Subcutaneous adipose tissue (tissue), 4 donors: ENCODE data around the gene BANF2. TPM values are rescaled to one million over a fixed set of nuclear protein-coding genes. Genes with fewer than 3 reads are reported as not detected.

ENCODE experiments used
- total RNA-seq, 4 donors: library from RNA; depleted of rRNA; stranded (reverse); fragments of >200 nt; gene quantifications; one replicate each; pipeline ENCODE4 v1.1.0, GENCODE V29; 2016
- TF ChIP-seq, protein P1 (sequence below): fragments of 450-650 bp; IDR thresholded peaks from one replicate; pipeline ENCODE4 v1.5.1; 2016; ENCODE audit warnings: low read depth, mild to moderate bottlenecking, control low read depth, antibody characterized with exemption, moderate library complexity

Gene BANF2
- total RNA-seq, 4 donors from 2014 or later, result not detected

GRCh38 chr20:17654649-17655285, 45.0 kb upstream of the BANF2 start:
- TF ChIP-seq, protein P1, sequence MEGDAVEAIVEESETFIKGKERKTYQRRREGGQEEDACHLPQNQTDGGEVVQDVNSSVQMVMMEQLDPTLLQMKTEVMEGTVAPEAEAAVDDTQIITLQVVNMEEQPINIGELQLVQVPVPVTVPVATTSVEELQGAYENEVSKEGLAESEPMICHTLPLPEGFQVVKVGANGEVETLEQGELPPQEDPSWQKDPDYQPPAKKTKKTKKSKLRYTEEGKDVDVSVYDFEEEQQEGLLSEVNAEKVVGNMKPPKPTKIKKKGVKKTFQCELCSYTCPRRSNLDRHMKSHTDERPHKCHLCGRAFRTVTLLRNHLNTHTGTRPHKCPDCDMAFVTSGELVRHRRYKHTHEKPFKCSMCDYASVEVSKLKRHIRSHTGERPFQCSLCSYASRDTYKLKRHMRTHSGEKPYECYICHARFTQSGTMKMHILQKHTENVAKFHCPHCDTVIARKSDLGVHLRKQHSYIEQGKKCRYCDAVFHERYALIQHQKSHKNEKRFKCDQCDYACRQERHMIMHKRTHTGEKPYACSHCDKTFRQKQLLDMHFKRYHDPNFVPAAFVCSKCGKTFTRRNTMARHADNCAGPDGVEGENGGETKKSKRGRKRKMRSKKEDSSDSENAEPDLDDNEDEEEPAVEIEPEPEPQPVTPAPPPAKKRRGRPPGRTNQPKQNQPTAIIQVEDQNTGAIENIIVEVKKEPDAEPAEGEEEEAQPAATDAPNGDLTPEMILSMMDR, result no peak

DNA sequence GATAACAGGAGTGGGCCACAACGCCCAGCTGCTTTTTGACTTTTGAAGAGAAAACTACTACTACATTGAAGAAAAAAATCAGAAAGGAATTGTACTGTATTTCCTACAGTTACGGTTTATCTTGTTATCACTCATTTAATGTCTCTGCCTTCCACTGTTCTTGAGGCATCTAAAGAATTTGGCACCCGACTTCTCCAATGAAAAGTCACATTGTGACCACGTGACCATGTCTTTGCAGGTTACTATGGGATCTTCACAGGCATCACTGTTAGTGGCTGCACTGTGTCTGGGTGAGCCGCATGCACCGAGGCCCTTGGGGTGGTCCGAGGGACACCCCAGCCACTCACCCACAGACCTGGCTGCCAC, 44.5 kb upstream of the BANF2 start:
- TF ChIP-seq, protein P1, result no peak

DNA sequence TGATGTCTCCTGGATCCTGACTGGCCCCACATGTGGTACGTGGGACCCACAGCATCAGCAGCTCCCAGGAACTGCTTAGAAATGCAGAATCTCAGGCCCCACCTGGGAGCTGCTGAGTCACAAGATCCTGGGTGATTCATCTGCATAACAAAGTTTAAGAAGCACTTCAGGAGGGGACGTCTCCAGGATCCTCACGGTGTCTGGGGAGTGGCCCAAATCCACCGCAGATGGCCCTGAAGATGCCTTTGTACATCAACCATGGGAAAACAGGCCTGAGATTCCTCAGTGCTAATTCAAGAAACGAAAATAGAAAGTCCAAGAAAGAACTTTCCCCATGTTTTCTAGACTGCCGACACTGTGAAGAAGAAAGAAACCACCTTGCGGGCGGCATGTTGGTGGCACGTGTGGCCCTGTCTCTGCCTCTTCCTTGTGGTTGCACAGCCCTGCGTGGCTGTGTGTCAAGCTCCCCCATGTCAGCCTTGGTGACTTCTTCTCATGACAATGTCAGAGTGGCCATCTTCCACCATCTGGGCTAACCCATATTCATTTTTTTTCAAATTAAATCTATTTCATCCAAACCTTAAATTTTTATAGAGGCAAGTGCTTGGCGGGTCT, 43.8 kb upstream of the BANF2 start:
- TF ChIP-seq, protein P1, result no peak

GRCh38 chr20:17657079-17657825, 42.5 kb upstream of the BANF2 start:
- TF ChIP-seq, protein P1, result no peak

GRCh38 chr20:17657898-17658647, 41.7 kb upstream of the BANF2 start:
- TF ChIP-seq, protein P1, result no peak

DNA sequence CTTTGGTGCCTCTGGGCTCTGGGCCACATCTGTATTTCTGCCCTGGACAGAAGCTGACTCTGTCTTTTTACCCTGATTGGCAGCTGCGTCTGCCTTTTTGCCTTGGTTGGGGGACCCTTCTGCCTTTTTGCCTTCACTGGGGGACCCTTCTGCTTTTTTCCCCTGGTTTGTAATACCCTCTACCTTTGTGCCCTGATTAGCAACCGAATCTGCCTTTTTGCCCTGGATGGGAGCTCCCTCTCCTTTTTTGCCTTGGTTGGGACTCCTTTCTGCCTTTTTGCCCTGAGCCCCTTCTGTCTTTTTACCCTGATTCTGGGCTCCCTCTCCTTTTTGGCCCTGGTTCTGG, 41.1 kb upstream of the BANF2 start:
- TF ChIP-seq, protein P1, result no peak

DNA sequence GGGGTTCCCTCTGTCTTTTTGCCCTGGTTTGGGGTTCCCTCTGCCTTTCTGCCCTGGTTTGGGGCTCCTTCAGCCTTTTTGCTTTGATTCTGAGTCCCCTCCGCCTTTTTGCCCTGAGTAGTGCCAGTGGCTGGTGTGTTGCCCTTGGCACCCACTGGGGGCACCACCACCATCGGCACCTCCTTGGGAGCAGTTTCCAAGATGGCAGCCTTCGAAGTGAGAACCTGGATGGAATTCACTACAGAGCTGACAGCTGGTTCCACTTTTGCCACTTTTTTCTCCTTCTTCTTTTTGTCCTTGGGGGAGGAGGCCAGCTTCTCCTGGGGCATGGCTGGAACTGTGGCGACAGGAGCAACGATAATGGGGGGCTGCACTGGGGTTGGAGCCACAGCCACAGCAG, 40.0 kb upstream of the BANF2 start:
- TF ChIP-seq, protein P1, result no peak
